Uterus (tissue), 4 donors: ENCODE data around the gene STS. TPM values are rescaled to one million over a fixed set of nuclear protein-coding genes. Genes with fewer than 3 reads are reported as not detected.
A peak's percentile ranks its signal among the peaks of the same experiment; 100 is the strongest.

Source experiments
- DNase-seq, 2 donors: peaks; one replicate each; pipeline ENCODE4 v3.0.0-alpha.2; 2019 to 2020
- H3K27ac ChIP-seq, 2 donors: fragments of 200-600 bp; sonication (generic); 1 replicate in 1 of 2; 2 replicates in 1 of 2; pipeline ENCODE4 v1.5.1; 2016 to 2018
- H3K27me3 ChIP-seq, 2 donors: fragments of 200-600 bp; sonication (generic); one replicate each; pipeline ENCODE4 v1.5.1; 2018 to 2019; ENCODE audit warnings: control low read depth in 1 of 2
- H3K36me3 ChIP-seq, 2 donors: fragments of 200-600 bp; sonication (generic); one replicate each; pipeline ENCODE4 v1.5.1; 2019; ENCODE audit warnings: control low read depth in 1 of 2
- H3K4me1 ChIP-seq, 2 donors: fragments of 200-600 bp; sonication (generic); one replicate each; pipeline ENCODE4 v1.5.1; 2018 to 2019; ENCODE audit warnings: control low read depth in 1 of 2
- H3K4me3 ChIP-seq, 2 donors: fragments of 200-600 bp; sonication (generic); 1 replicate in 1 of 2; 2 replicates in 1 of 2; pipeline ENCODE4 v1.5.1; 2018 to 2019; ENCODE audit warnings: mild to moderate bottlenecking in 1 of 2
- H3K9me3 ChIP-seq, 2 donors: fragments of 200-600 bp; sonication (generic); one replicate each; pipeline ENCODE4 v1.5.1; 2019; ENCODE audit warnings: control low read depth in 1 of 2
- CTCF ChIP-seq, 4 experiments: fragments of 200-600 bp in 2 of 4; fragments of 450-650 bp in 2 of 4; sonication (generic) in 2 of 4; IDR thresholded peaks; one replicate each; pipeline ENCODE4 v1.5.1; 2016 to 2019; ENCODE audit warnings: antibody characterized with exemption in 4 of 4, mild to moderate bottlenecking in 2 of 4, moderate library complexity in 1 of 4
- POLR2A ChIP-seq, 2 donors: fragments of 450-650 bp; IDR thresholded peaks; one replicate each; pipeline ENCODE4 v1.6.1; 2016; ENCODE audit warnings: antibody characterized with exemption in 2 of 2, mild to moderate bottlenecking in 1 of 2, moderate library complexity in 1 of 2
- intact Hi-C: fragments of 100-400 bp; cut with DNase I; formaldehyde crosslinking; loops from one replicate; pipeline ENCODE4 v1.15.1; 2023; ENCODE audit warnings: low total_unique reads
- total RNA-seq, 4 donors: library from RNA; depleted of rRNA in 3 of 4; stranded (reverse); fragments of >200 nt in 3 of 4; gene quantifications; one replicate each; pipeline versions ENCODE4 v1.1.0 to v1.2.4, GENCODE V29; 2014 to 2023
- donor health status: DM: yes; HTN: yes; CAD: no.

Gene STS
- total RNA-seq, 4 donors from 2014 or later: 3.5 to 7.4 (median 6.2) TPM

- Histone ChIP-seq H3K27me3 (no peaks in the 10 kb centered on the region), H3K4me3 (peak overlapping the region in 1 of 2 donors; percentile 12), H3K36me3 (no peaks in the 10 kb centered on the region), H3K4me1 (no peaks in the 10 kb centered on the region), H3K9me3 (no peaks in the 10 kb centered on the region), H3K27ac (peak overlapping the region; percentile 37 to 42)
- TF ChIP-seq CTCF (IDR thresholded peaks at IDR 0.05) (no peak), POLR2A (IDR thresholded peaks at IDR 0.05) (no peak)
- intact Hi-C loops: no loop called here
- DNase-seq: no peak
These were observed 38.4 kb upstream of the STS start for GRCh38 chrX:7109049-7109531.

GRCh38 chrX:7109838-7110793 is 37.4 kb upstream of the STS start:
- no peak for TF ChIP-seq CTCF (IDR thresholded peaks at IDR 0.05)
- no peak for TF ChIP-seq POLR2A (IDR thresholded peaks at IDR 0.05)
- peak overlapping the region in 1 of 2 donors; percentile 37 for H3K27ac ChIP-seq

GRCh38 chrX:7110821-7111276 is 36.7 kb upstream of the STS start:
- no peak for TF ChIP-seq CTCF (IDR thresholded peaks at IDR 0.05)
- no peaks in the 10 kb centered on the region for H3K9me3 ChIP-seq
- no peak overlapping the region for H3K4me3 ChIP-seq
- no peaks in the 10 kb centered on the region for H3K27me3 ChIP-seq
- no peak overlapping the region for H3K27ac ChIP-seq
- peaks cover 0 to 3% of the 10 kb centered on the region in 2 donors for H3K4me1 ChIP-seq
- DNase-seq: no peak
- intact Hi-C loops: no loop called here
- no peaks in the 10 kb centered on the region for H3K36me3 ChIP-seq

More at GRCh38 chrX:7109838-7110793, 37.4 kb upstream of the STS start:
- intact Hi-C loops: no loop called here
- Histone ChIP-seq H3K4me3 (no peak overlapping the region), H3K27me3 (no peaks in the 10 kb centered on the region), H3K9me3 (no peaks in the 10 kb centered on the region), H3K4me1 (no peaks in the 10 kb centered on the region), H3K36me3 (no peaks in the 10 kb centered on the region)
- no peak for DNase-seq

- no peaks in the 10 kb centered on the region for H3K9me3 ChIP-seq
- peaks cover 0 to 3% of the 10 kb centered on the region in 2 donors for H3K4me1 ChIP-seq
- H3K36me3 ChIP-seq: no peaks in the 10 kb centered on the region
- no peak for TF ChIP-seq CTCF (IDR thresholded peaks at IDR 0.05)
- TF ChIP-seq POLR2A (IDR thresholded peaks at IDR 0.05): no peak
- no peaks in the 10 kb centered on the region for H3K27me3 ChIP-seq
- H3K27ac ChIP-seq: no peak overlapping the region
- DNase-seq: no peak
- H3K4me3 ChIP-seq: no peak overlapping the region
- intact Hi-C loops: no loop called here
These were observed 36.0 kb upstream of the STS start for GRCh38 chrX:7111518-7111917.

- H3K36me3 ChIP-seq: no peaks in the 10 kb centered on the region
- H3K27ac ChIP-seq: no peak overlapping the region
- H3K4me1 ChIP-seq: peaks cover 0 to 3% of the 10 kb centered on the region in 2 donors
- TF ChIP-seq CTCF (IDR thresholded peaks at IDR 0.05) (no peak), POLR2A (IDR thresholded peaks at IDR 0.05) (no peak)
- intact Hi-C loops: no loop called here
- H3K27me3 ChIP-seq: no peaks in the 10 kb centered on the region
- no peak for DNase-seq
- no peaks in the 10 kb centered on the region for H3K9me3 ChIP-seq
- H3K4me3 ChIP-seq: no peak overlapping the region
These were observed 35.4 kb upstream of the STS start for GRCh38 chrX:7112071-7112470.
